Measurements from ENCODE around the gene PAX7. TPM values are rescaled to one million over a fixed set of nuclear protein-coding genes. Genes with fewer than 3 reads are reported as not detected.

The PAX7 gene
- total RNA-seq, 1 experiment from 2014 or later = 0.15 TPM

- H3K27me3 Mint-ChIP-seq (ENCODE audit: low read depth) = peaks cover 100% of the 10 kb centered on the region
- Histone ChIP-seq H3K23me2 (ENCODE audit: insufficient read length, low read depth, low read length, poor library complexity, severe bottlenecking) (peaks cover 28% of the 10 kb centered on the region), H2AFZ (ENCODE audit: low read length) (no peak overlapping the region), H3K4me1 (ENCODE audit: insufficient read depth, low read length) (0 out of 2 replicates have a peak, but pooled peaks cover 2% of the 10 kb centered on the region), H3K9me3 (ENCODE audit: control insufficient read depth, low read depth, low read length) (no peaks in the 10 kb centered on the region), H3K4me2 (ENCODE audit: insufficient read depth, insufficient read length, low read length) (peak overlapping the region; percentile 64), H3K27ac (ENCODE audit: insufficient read length, low read depth, low read length) (no peak overlapping the region), H3K79me2 (ENCODE audit: insufficient read depth, low read length) (no peaks in the 10 kb centered on the region), H2BK20ac (ENCODE audit: low read depth, low read length, poor library complexity, severe bottlenecking) (no peak overlapping the region), H3T11ph (ENCODE audit: low read length) (no peak overlapping the region), H3K4ac (ENCODE audit: low read depth, low read length) (no peak overlapping the region), H3K56ac (ENCODE audit: insufficient read length, low read depth, low read length) (no peak overlapping the region), H3K23ac (ENCODE audit: insufficient read length, low read depth, low read length) (no peak overlapping the region), H4K5ac (ENCODE audit: insufficient read length, low read depth, low read length) (no peak overlapping the region), H4K8ac (replicated peaks; ENCODE audit: insufficient read length, low read depth, low read length) (no peak overlapping the region), H3K79me1 (ENCODE audit: insufficient read depth, low read depth, low read length, poor library complexity, severe bottlenecking) (no peaks in the 10 kb centered on the region), H3K27me3 (ENCODE audit: insufficient read depth, low read length) (peaks cover 82% of the 10 kb centered on the region), H3K18ac (ENCODE audit: insufficient read length, low read depth, low read length) (no peak overlapping the region), H3K14ac (ENCODE audit: insufficient read depth, low read length) (no peak overlapping the region), H2BK5ac (ENCODE audit: insufficient read length, low read length) (no peak overlapping the region), H2BK12ac (ENCODE audit: insufficient read length, low read depth, low read length) (no peak overlapping the region), H2BK120ac (ENCODE audit: low read depth, low read length, poor library complexity, severe bottlenecking) (no peak overlapping the region), H4K20me1 (ENCODE audit: control insufficient read depth, insufficient read depth, insufficient read length) (no peaks in the 10 kb centered on the region), H2AK5ac (ENCODE audit: insufficient read length, low read length) (no peak overlapping the region), H3K9ac (ENCODE audit: extremely low read depth, insufficient read length, low read length) (no peak overlapping the region), H4K91ac (ENCODE audit: insufficient read length, low read depth, low read length) (no peak overlapping the region), H2BK15ac (ENCODE audit: low read depth, low read length) (no peak overlapping the region)
- peaks cover 67 to 81% of the 10 kb centered on the region in 2 experiments for H3K4me1 Mint-ChIP-seq
- TF ChIP-seq, protein P1, sequence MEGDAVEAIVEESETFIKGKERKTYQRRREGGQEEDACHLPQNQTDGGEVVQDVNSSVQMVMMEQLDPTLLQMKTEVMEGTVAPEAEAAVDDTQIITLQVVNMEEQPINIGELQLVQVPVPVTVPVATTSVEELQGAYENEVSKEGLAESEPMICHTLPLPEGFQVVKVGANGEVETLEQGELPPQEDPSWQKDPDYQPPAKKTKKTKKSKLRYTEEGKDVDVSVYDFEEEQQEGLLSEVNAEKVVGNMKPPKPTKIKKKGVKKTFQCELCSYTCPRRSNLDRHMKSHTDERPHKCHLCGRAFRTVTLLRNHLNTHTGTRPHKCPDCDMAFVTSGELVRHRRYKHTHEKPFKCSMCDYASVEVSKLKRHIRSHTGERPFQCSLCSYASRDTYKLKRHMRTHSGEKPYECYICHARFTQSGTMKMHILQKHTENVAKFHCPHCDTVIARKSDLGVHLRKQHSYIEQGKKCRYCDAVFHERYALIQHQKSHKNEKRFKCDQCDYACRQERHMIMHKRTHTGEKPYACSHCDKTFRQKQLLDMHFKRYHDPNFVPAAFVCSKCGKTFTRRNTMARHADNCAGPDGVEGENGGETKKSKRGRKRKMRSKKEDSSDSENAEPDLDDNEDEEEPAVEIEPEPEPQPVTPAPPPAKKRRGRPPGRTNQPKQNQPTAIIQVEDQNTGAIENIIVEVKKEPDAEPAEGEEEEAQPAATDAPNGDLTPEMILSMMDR (conservative IDR thresholded peaks at IDR 0.05) = no peak
- WGBS (ENCODE audit: extremely low coverage, insufficient read length, low lambda C conversion rate) = no CpG with 5 or more reads among the region's 43 CpGs
- peak overlapping the region; percentile 25 to 81; a peak in 4 of 5 replicates for H3K4me3 Mint-ChIP-seq
- peaks cover 0 to 15% of the 10 kb centered on the region in 2 experiments; a peak in 2 of 5 replicates for H3K9me3 Mint-ChIP-seq
- peak overlapping the region in 1 of 3 experiments; percentile 78; a peak in 2 of 7 replicates for H3K27ac Mint-ChIP-seq
- DNase-seq = peak; percentile 64
- H3K36me3 Mint-ChIP-seq (ENCODE audit: insufficient read depth in 1 of 3, low read depth in 3 of 3) = no peaks in the 10 kb centered on the region; a peak in 1 of 7 replicates
These were observed 9.8 kb downstream of the PAX7 start for GRCh38 chr1:18640228-18641004.

All from H9 (cell line).